Nasal cavity respiratory epithelium epithelial cell of viscerocranial mucosa (primary cell): ENCODE results near the gene USP27X. TPM values are rescaled to one million over a fixed set of nuclear protein-coding genes. Genes with fewer than 3 reads are reported as not detected.

Source experiments
- total RNA-seq: library from RNA; depleted of rRNA; stranded (reverse); fragments of >200 nt; gene quantifications from 2 replicates; pipeline ENCODE4 v1.2.3, GENCODE V29; 2014

The USP27X gene
- 1.7 and 4.6 TPM in 2 replicates for total RNA-seq

GRCh38 chrX:49878834-49879655, at the start of gene USP27X:
Gene USP27X, plus strand, starts transcription at chrX:49879484. Its CDS starts 824 bp downstream, at chrX:49880308.

DNA sequence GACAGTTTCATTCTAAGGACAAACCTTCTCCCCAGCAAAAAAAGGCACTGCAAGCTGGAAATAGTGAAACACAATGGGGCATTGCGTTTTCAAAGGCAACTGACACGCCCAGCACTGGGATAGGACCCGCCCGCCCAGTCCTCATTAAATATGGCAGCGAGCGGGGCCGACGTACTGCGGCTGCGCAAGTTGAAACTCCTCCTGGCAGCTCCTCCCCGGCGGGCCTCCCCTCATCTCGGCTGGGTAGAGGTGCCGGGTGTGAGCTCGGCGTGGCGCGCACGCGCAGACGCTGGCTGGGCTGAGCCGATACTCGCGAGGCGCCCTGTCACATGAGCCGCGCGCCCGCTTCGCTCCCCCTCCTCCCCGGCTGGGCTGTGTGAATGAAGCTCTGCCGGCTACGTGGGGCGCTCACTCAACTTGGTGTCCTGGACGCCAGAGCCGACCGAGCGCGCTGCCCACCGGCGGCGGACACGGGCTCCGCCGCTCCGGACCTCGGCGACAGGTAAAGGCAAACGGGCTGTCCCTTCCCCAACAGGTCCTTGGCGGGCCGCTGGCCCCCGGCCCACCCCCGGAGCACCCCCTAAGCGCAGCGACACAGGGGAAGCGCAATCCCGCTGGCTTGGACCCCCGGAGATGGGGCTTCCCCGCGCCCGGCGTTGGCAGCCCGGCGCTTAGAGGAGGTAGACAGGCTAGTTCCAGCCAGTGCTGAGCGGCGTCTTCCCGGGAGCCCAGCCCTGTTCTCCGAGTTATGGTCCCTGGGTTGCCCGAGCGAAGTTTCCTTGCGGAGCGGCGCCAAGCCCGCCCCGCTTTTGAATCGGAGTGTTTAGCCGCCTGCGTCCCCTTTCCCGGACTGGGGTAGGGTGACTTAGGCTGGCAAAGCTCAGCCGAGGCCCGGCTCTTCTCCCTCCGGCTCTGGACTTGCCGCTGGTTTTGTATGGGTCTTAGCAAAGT, 43.3 kb downstream of the USP27X start, which contains the start of gene CLCN5:
Gene CLCN5, plus strand, starts transcription at position 306 of the 951 bp plus-strand sequence. CDS start 2,703 bp downstream, outside the sequence.

Other genes starting within 250 kb of the USP27X start
- not detected in 2 replicates for gene PAGE1, start 183.5 kb upstream of the USP27X start, total RNA-seq
- gene PAGE4, start 50.2 kb upstream of the USP27X start, total RNA-seq: not detected in 2 replicates
- 12.0 and 13.7 TPM in 2 replicates for gene CLCN5, start 43.1 kb downstream of the USP27X start, total RNA-seq